ENCODE results near the gene SPINT3.

The SPINT3 gene

GRCh38 chr20:45547206-45547770 lies 31.9 kb upstream of the SPINT3 start, which contains the start of gene EPPIN:
Gene EPPIN (minus strand): TSS chr20:45547401. CDS start chr20:45547357, 44 bp downstream.
- no peak for TF ChIP-seq CTCF (IDR thresholded peaks at IDR 0.05; ENCODE audit: control insufficient read depth, extremely low read depth, insufficient read depth)
- H3K4me3 ChIP-seq (ENCODE audit: low read depth, low read length), result no peak within 1 kb of the TSS
- DNase-seq (ENCODE audit: low read depth), result no peak

- no peak for DNase-seq (ENCODE audit: low read depth)
- TF ChIP-seq CTCF (IDR thresholded peaks at IDR 0.05; ENCODE audit: control insufficient read depth, extremely low read depth, insufficient read depth), result peak; percentile 60
- no peak overlapping the region for H3K4me3 ChIP-seq (ENCODE audit: low read depth, low read length)
These were observed 30.5 kb upstream of the SPINT3 start for GRCh38 chr20:45545754-45546453.

- no peak for DNase-seq (ENCODE audit: low read depth)
- H3K4me3 ChIP-seq (ENCODE audit: low read depth, low read length), result no peak overlapping the region
- no peak for TF ChIP-seq CTCF (IDR thresholded peaks at IDR 0.05; ENCODE audit: control insufficient read depth, extremely low read depth, insufficient read depth)
These were observed 29.9 kb upstream of the SPINT3 start for GRCh38 chr20:45545351-45545750.

- H3K4me3 ChIP-seq (ENCODE audit: low read depth, low read length), result no peak within 1 kb of the TSS
- DNase-seq (ENCODE audit: low read depth), result no peak
- no peak for TF ChIP-seq CTCF (IDR thresholded peaks at IDR 0.05; ENCODE audit: control insufficient read depth, extremely low read depth, insufficient read depth)
These were observed 24.0 kb upstream of the SPINT3 start, which contains the start of gene WFDC6 for GRCh38 chr20:45539382-45539781. Gene WFDC6 (minus strand): TSS chr20:45539482. CDS start chr20:45539407, 75 bp downstream.

- DNase-seq (ENCODE audit: low read depth), result no peak
- no peak overlapping the region for H3K4me3 ChIP-seq (ENCODE audit: low read depth, low read length)
- TF ChIP-seq CTCF (IDR thresholded peaks at IDR 0.05; ENCODE audit: control insufficient read depth, extremely low read depth, insufficient read depth), result no peak
These were observed 22.9 kb upstream of the SPINT3 start for GRCh38 chr20:45538209-45538799.

GRCh38 chr20:45527294-45527693 lies 11.9 kb upstream of the SPINT3 start:
- no peak for DNase-seq (ENCODE audit: low read depth)
- H3K4me3 ChIP-seq (ENCODE audit: low read depth, low read length), result no peak overlapping the region
- TF ChIP-seq CTCF (IDR thresholded peaks at IDR 0.05; ENCODE audit: control insufficient read depth, extremely low read depth, insufficient read depth), result no peak

All from LNCaP clone FGC (cell line).